Breast epithelium (tissue), 4 donors: Measurements from ENCODE around the gene DCTN5. TPM values are rescaled to one million over a fixed set of nuclear protein-coding genes. Genes with fewer than 3 reads are reported as not detected.

Source experiments
- DNase-seq, 2 donors: peaks; one replicate each; pipeline ENCODE4 v3.0.0-alpha.2; 2019; ENCODE audit warnings: low spot score in 2 of 2
- H3K27ac ChIP-seq, 2 donors: fragments of 200-600 bp; sonication (generic) in 1 of 2; one replicate each; pipeline ENCODE4 v1.5.1; 2016 to 2019; ENCODE audit warnings: mild to moderate bottlenecking in 1 of 2
- H3K27me3 ChIP-seq, 2 donors: fragments of 200-600 bp; sonication (generic) in 1 of 2; one replicate each; pipeline versions ENCODE4 v1.5.1 to v1.6.0; 2017 to 2019; ENCODE audit warnings: control low read depth in 1 of 2, mild to moderate bottlenecking in 1 of 2
- H3K36me3 ChIP-seq: fragments of 200-600 bp; one replicate; pipeline ENCODE4 v1.5.1; 2019
- H3K4me1 ChIP-seq, 2 donors: fragments of 200-600 bp; sonication (generic); one replicate each; pipeline ENCODE4 v1.5.1; 2016 to 2019; ENCODE audit warnings: control low read depth in 1 of 2
- H3K4me3 ChIP-seq, 3 donors: fragments of 200-600 bp; sonication (generic); 1 replicate in 2 of 3; 2 replicates in 1 of 3; pipeline ENCODE4 v1.5.1; 2016 to 2019; ENCODE audit warnings: mild to moderate bottlenecking in 3 of 3, moderate library complexity in 2 of 3
- H3K9me3 ChIP-seq, 2 donors: fragments of 200-600 bp; sonication (generic) in 1 of 2; one replicate each; pipeline ENCODE4 v1.5.1; 2016 to 2019; ENCODE audit warnings: control low read depth in 1 of 2
- POLR2A ChIP-seq: fragments of 450-650 bp; IDR thresholded peaks from one replicate; pipeline ENCODE4 v1.6.1; 2016; ENCODE audit warnings: antibody characterized with exemption, mild to moderate bottlenecking, moderate library complexity
- POLR2AphosphoS5 ChIP-seq, 3 donors: sonication (generic); formaldehyde crosslinking; IDR thresholded peaks; one replicate each; pipeline ENCODE4 v1.6.1; 2017; ENCODE audit warnings: antibody characterized with exemption in 3 of 3
- intact Hi-C: fragments of 100-400 bp; cut with DNase I; formaldehyde crosslinking; loops from one replicate; pipeline ENCODE4 v1.15.1; 2023; ENCODE audit warnings: low total_unique reads
- total RNA-seq, 3 donors: library from RNA; depleted of rRNA; stranded (reverse); fragments of >200 nt; gene quantifications; one replicate each; pipeline ENCODE4 v1.1.0, GENCODE V29; 2016
- TF ChIP-seq, protein P1 (sequence below), 3 donors: fragments of 450-650 bp; IDR thresholded peaks; one replicate each; pipeline ENCODE4 v1.5.1; 2016 to 2017; ENCODE audit warnings: antibody characterized with exemption in 3 of 3, mild to moderate bottlenecking in 3 of 3, moderate library complexity in 3 of 3

DCTN5 gene
- total RNA-seq, 3 donors from 2014 or later: 29.5 to 41.8 (median 41.3) TPM

DNA sequence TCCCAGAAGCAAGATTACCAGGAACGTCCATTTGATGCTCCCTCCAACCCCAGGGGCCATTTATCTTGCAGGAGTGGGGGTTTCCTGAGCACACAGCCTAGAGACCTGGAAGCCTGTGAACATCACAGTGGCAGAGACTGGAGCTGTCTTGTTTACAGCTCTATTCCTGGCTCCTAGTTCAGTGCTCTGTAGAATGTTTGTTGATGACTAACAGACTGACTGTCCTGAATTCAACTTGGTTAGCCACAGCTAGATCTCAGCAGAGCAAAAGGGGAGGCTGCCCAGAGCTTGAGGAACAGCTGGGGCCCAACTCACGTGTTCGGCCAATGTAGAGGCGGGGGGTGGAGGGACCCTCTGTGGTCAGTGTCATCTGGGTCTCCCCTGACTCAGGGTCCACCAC, 65.2 kb downstream of the DCTN5 start:
- Histone ChIP-seq H3K27me3 (peaks cover 0 to 3% of the 10 kb centered on the region in 2 donors), H3K4me1 (no peaks in the 10 kb centered on the region), H3K27ac (no peak overlapping the region), H3K9me3 (peaks cover 0 to 16% of the 10 kb centered on the region in 2 donors), H3K36me3 (no peaks in the 10 kb centered on the region), H3K4me3 (no peak overlapping the region)
- no peak for DNase-seq
- intact Hi-C loops: no loop called here
- no peak for TF ChIP-seq POLR2A

- H3K4me1 ChIP-seq: no peaks in the 10 kb centered on the region
- H3K4me3 ChIP-seq: no peak overlapping the region
- no peak for DNase-seq
- no peak for TF ChIP-seq POLR2A
- TF ChIP-seq POLR2AphosphoS5 (IDR thresholded peaks at IDR 0.05): no peak
- TF ChIP-seq, protein P1, sequence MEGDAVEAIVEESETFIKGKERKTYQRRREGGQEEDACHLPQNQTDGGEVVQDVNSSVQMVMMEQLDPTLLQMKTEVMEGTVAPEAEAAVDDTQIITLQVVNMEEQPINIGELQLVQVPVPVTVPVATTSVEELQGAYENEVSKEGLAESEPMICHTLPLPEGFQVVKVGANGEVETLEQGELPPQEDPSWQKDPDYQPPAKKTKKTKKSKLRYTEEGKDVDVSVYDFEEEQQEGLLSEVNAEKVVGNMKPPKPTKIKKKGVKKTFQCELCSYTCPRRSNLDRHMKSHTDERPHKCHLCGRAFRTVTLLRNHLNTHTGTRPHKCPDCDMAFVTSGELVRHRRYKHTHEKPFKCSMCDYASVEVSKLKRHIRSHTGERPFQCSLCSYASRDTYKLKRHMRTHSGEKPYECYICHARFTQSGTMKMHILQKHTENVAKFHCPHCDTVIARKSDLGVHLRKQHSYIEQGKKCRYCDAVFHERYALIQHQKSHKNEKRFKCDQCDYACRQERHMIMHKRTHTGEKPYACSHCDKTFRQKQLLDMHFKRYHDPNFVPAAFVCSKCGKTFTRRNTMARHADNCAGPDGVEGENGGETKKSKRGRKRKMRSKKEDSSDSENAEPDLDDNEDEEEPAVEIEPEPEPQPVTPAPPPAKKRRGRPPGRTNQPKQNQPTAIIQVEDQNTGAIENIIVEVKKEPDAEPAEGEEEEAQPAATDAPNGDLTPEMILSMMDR (IDR thresholded peaks at IDR 0.05): no peak
- intact Hi-C loops: no loop called here
- peaks cover 7 to 31% of the 10 kb centered on the region in 2 donors for H3K27me3 ChIP-seq
- H3K27ac ChIP-seq: no peak overlapping the region
- H3K9me3 ChIP-seq: peaks cover 0 to 16% of the 10 kb centered on the region in 2 donors
- no peaks in the 10 kb centered on the region for H3K36me3 ChIP-seq
Measured at GRCh38 chr16:23709536-23709935, 68.3 kb downstream of the DCTN5 start.

DNA sequence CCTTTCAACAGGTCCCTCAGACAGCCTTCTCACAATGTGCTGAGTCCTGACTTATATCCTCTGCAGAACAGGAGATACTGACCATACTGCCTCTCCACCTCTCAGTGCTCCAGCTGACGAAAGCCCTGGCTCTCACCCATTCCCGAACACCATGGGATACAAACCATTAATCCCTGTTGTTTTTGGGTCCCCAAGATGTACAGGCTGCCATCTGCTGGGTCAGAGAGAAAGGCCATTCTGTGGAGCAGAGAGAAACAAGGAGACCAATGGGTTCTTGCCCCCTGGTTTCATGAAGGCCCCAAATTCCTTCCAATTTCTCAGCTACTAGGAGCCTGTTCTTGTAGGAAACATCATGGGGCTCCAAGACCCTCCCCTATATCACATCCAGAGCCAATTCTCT, 68.7 kb downstream of the DCTN5 start:
- H3K27ac ChIP-seq: no peak overlapping the region
- no peaks in the 10 kb centered on the region for H3K36me3 ChIP-seq
- intact Hi-C loops: no loop called here
- H3K4me3 ChIP-seq: no peak overlapping the region
- H3K4me1 ChIP-seq: no peaks in the 10 kb centered on the region
- H3K27me3 ChIP-seq: peaks cover 7 to 36% of the 10 kb centered on the region in 2 donors
- H3K9me3 ChIP-seq: peaks cover 0 to 16% of the 10 kb centered on the region in 2 donors
- DNase-seq: no peak
- TF ChIP-seq POLR2A: no peak
- TF ChIP-seq POLR2AphosphoS5 (IDR thresholded peaks at IDR 0.05): no peak
- TF ChIP-seq, protein P1 (IDR thresholded peaks at IDR 0.05): no peak

DNA sequence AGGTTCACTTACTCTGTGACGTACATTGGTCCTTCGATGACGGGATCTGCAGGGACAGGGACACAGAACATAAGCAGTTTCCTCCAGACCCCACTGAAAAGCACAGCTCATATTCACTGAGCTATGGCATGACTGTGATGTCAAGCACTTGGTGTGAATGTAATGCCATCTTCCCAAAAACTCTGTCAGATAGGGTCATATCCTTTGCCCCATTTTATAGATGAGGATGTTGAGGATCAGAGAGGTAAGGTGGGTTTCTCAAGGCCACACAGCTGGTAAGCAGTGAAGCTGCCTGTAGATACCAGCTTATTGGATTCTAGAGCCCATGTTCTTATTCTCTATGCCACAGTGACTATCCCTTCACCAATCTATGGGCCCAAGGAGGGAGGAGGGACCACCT, 69.2 kb downstream of the DCTN5 start:
- intact Hi-C loops: no loop called here
- peaks cover 0 to 16% of the 10 kb centered on the region in 2 donors for H3K9me3 ChIP-seq
- TF ChIP-seq, protein P1 (IDR thresholded peaks at IDR 0.05): no peak
- TF ChIP-seq POLR2A: no peak
- no peak for TF ChIP-seq POLR2AphosphoS5 (IDR thresholded peaks at IDR 0.05)
- DNase-seq: no peak
- H3K4me3 ChIP-seq: no peak overlapping the region
- no peak overlapping the region for H3K27ac ChIP-seq
- H3K4me1 ChIP-seq: no peaks in the 10 kb centered on the region
- H3K27me3 ChIP-seq: peaks cover 7 to 37% of the 10 kb centered on the region in 2 donors
- H3K36me3 ChIP-seq: no peaks in the 10 kb centered on the region

GRCh38 chr16:23711785-23712184, 70.5 kb downstream of the DCTN5 start:
- no peak for TF ChIP-seq POLR2AphosphoS5 (IDR thresholded peaks at IDR 0.05)
- Histone ChIP-seq H3K27ac (no peak overlapping the region), H3K27me3 (peaks cover 7 to 37% of the 10 kb centered on the region in 2 donors), H3K4me1 (no peaks in the 10 kb centered on the region), H3K36me3 (no peaks in the 10 kb centered on the region), H3K9me3 (peaks cover 0 to 16% of the 10 kb centered on the region in 2 donors), H3K4me3 (no peak overlapping the region)
- DNase-seq: no peak
- intact Hi-C loops: no loop called here

DNA sequence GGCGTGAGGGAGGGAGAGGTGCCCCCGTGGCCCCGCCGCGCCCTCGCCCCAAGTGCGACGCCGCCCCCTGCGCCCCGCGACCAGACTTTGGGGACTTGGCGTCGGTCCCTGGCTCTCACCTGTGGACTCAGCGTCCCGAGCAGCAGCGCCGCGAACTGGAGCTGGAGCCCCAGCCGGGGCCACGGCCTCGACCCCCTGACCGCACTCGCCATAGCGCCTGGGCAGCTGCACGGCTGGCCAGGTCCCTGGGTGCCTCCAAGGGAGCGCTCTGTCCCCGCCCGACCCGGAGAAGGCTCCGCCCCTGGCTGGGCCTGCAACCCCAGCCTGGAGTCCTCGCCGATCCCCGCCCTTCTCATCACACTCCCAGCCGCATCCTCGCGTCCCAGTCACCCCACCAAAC, 71.7 kb downstream of the DCTN5 start, which contains the start of gene ERN2:
ERN2 (minus strand) TSS at position 247 of the 400 bp plus-strand sequence; CDS start at position 212, 35 bp downstream.
- no peak within 1 kb of the TSS for H3K27ac ChIP-seq
- peaks cover 0 to 16% of the 10 kb centered on the region in 2 donors for H3K9me3 ChIP-seq
- no peak within 1 kb of the TSS for H3K4me3 ChIP-seq
- DNase-seq: no peak
- H3K4me1 ChIP-seq: no peaks in the 10 kb centered on the region
- H3K36me3 ChIP-seq: no peaks in the 10 kb centered on the region
- intact Hi-C loops: no loop called here
- peaks cover 7 to 37% of the 10 kb centered on the region in 2 donors for H3K27me3 ChIP-seq
- TF ChIP-seq POLR2A: no peak
- TF ChIP-seq, protein P1 (IDR thresholded peaks at IDR 0.05): no peak
